Amniotic epithelial cell (primary cell): ENCODE results near the gene RPL13.

Source experiments
- DNase-seq: peaks from one replicate; pipeline ENCODE4 v3.0.0-alpha.2; 2010; ENCODE audit warnings: low read depth

The RPL13 gene

DNA sequence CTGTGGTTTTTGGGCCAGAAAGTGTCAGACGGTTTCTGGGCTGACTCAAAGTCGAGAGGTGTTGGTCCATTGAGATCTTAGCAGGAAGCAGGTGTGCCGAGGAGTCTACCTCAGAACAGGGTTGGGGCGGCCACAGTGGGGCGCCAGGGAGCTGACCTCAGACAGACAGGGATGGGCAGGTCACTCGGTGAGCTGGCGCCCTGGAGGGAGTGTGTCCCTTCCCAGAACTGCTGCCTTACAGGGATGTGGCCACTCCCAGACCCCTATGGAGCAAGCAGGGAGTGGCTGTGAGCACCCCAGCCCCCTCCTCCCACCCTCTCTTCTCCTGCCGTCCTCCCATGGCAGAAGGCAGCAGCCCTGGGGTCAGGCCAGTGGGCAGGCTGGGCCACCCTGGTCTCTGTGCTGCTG, 39.0 kb downstream of the RPL13 start:
- no peak for DNase-seq

DNA sequence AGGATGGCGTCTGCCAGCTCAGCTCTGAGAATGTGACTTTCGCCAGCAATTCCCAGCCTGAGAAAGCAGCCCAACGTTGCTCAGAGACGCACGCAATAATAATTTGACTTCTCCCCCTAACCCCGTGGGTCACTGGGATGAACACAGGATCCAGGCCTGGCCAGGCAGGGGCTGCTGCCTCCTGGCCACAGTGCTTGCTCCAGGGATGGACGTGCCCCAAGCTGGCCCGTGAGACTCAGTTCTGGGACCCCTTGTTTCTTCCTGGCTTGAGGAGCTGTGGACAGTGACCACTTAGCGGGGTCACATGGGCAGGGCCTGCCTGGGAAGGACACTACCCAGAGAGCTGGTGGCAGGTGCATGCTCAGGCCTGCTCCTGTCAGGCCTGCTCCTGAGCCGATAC, 39.4 kb downstream of the RPL13 start:
- no peak for DNase-seq

DNA sequence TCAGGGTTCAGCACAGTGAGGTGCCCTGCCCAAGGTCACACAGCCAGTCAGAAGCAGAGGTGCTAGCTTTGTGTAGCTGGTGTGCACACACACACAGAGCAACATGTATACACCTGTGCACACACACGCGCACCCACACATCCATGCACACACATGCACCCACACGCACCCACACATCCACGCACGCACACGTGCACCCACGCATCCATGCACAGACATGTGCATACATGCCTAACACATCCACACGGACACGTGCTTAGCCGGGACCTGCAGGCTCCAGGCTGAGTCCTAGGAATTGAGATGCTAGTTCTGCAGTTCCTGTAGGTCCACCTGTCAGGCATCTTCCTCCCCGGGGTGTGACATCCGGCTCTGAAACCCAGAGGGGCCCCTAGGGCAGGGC, 39.9 kb downstream of the RPL13 start:
- no peak for DNase-seq

DNA sequence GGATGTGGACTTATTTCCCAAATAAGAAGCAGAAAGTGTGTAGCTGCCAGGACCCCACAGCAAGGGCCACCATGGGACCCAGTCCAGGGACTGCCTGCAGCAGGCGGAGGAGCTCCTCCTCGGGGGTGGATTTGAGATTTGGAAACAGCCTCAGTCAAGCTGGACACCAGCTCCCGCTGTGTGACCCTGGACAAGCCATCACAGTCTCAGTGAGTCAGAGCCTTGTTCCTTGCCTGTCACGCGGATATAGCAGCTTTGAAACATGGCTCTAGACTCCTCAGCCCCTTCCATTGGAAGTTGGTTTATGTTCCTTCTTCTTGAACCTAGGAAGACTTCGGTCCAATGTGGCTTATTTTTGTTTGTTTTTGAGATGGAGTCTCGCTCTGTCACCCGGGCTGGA, 40.5 kb downstream of the RPL13 start:
- DNase-seq = no peak

DNA sequence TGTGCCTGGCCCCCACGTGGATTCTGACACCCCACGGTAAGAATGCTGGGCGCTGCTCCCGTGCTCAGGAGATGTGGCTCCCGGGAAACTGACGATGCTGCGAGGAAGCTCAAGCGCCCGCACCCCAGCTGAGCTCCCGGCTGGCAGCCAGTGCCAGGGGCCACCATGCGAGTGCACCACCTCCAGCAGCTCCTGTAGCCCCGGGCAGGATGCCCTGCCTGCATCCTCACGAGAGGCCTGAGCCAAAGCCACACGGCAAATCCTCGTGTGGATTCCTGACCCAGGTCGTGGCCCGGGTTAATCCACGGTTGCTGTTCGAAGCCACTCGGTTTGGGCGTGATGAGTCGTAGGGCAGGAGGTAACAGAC, 41.4 kb downstream of the RPL13 start:
- no peak for DNase-seq

DNA sequence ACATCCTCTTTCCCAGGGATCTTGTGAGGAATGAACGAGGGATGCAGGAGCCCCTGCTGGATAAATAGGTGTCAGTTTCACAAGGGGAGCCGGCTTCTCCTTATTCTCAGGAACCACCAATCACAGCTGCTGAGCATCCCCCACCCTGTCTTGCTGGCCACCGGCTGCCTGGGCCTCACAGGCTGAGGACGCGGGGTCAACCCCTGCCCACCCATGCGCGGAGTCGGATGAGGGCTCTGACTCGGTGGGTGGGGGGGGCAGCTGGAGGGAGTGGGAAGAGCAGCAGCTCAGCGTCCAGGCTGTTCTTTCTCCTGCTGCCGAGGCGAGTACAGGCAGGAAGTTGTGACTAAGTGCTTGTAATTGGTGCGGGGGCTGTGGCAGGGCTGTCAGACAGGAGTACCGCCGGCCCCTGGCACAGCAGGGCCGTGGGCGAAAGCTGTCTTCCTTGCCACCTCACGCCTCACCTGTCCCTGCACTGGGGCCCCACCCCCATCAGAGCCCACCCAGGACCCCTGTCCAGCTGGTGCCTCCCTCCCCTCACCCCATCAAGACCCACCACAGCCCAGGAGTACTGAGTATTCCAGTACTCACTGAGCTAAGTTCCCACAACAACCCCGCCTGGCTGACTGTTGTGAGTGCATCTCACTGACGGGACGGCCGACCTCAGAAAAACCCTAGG, 41.9 kb downstream of the RPL13 start:
- DNase-seq = peak; percentile 93

DNA sequence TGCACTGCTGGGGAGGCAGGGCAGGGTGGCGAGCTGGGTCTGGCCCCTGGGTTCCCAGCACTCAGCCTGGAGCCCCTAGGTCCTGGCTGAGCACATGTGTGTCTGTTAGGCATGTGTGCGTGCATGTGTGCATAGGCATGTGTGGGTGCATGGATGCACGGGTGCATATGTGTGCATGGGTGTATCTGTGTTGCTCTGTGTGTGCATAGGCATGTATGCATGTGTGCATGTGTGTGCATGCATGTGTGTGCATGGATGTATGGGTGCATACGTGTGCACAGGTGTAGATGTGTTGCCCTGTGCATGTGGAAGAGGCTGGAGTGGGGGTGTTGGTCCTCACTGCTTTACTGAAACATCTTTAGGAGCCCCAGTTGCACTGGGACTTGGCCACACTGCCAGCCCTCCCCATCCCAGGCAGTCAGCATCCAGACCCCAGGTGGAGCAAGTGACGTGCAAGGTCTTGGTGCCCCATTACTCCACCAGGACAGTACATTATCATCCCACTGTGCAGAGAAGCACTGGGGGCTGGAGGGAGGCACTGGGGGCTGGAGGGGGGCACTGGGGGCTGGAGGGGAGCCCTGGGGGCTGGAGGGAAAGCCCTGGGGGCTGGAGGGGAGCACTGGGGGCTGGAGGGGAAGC, 42.6 kb downstream of the RPL13 start:
- DNase-seq = no peak

DNA sequence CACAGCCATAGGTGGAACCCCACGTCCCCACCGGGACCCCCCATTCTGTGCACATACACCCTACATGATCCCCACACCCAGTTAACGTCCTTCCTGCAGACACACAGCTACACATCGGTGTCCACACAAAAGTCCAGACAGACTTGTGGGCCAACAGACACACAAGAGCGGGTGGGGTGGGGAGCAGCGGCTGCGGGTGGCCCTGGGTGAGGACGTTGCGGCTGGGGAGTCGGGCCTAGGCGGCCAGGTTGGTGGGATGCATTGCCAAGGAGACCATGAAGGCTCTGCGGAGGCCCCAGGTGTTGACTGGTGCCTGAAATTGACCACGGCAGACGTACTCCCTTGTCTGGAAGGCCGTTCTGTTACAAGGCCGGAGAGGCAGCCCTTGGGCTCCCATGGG, 44.3 kb downstream of the RPL13 start:
- no peak for DNase-seq

DNA sequence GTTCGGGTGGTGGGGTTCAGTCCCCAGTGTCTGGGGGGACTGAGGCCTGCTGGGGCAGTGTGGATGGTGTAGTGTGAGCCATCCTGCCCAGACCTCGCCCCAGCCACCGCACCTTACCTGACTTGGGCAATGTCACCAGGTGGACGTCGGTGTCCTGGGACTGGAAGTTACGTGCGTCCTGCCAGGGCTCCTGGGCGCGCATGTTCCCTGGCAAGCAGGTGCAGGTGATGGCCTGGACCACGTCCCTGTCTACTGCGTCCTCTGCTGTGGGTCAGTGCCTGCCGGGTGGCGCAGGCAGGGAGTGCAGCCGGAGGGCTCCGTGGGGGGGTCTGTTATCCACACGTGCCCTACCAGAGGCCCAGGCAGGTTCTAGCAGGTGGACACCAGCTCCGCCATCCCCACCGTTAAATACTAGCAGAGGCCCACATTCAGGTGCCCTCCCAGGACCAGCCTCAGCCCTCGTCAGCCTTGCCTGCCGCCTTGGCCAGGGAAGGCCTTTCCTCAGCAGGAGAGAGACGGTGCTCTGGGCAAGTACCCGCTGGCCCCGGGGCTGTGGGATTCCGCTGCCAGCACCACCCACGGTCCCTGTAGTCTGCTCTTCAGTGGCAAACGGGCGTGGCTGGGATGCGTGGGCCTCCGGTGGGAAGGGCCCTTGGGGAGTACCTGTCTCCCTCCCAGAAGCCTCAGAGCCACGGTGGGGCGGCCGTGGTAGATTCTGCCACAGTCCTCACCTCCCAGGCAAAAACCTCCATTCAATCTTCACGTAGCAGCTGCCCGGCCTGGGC, 44.9 kb downstream of the RPL13 start:
- no peak for DNase-seq

DNA sequence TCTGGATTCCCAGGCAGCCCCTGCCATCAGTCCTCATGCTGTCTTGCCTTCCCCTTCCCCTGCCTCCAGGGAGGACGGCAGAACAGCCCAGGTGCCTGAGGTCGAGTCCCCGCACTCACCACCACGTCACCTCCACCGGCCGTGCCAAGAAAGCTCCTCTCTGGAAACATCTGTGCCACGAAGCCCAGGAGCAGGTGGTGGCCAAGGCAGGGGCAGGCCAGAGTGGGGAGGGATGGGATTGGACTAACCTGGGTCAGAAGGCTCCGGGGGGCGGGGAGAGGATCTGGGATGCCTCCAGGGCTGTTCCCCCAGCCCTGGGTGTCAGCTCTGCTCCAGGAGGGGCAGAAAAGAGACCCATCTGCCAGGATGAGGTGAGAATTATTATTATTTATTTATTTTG, 45.5 kb downstream of the RPL13 start:
- no peak for DNase-seq

DNA sequence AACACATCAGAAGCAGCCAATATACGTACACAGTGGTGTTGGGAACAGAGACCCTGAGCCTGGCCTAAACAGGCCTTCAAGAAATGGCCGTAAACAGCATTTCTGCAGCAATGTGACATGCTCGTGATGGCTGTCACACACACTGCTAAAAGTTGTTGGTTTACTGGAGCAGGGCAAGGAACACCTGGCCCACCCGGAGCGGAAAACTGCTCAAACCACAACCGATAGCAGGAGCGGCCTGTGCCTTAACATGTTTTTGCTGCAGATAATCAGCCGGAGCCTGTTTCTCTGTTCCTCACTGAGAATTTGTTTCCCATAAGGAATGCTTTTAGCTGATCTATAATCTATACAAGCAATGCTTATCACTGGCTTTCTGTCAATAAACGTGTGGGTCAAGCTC, 47.0 kb downstream of the RPL13 start:
- no peak for DNase-seq

DNA sequence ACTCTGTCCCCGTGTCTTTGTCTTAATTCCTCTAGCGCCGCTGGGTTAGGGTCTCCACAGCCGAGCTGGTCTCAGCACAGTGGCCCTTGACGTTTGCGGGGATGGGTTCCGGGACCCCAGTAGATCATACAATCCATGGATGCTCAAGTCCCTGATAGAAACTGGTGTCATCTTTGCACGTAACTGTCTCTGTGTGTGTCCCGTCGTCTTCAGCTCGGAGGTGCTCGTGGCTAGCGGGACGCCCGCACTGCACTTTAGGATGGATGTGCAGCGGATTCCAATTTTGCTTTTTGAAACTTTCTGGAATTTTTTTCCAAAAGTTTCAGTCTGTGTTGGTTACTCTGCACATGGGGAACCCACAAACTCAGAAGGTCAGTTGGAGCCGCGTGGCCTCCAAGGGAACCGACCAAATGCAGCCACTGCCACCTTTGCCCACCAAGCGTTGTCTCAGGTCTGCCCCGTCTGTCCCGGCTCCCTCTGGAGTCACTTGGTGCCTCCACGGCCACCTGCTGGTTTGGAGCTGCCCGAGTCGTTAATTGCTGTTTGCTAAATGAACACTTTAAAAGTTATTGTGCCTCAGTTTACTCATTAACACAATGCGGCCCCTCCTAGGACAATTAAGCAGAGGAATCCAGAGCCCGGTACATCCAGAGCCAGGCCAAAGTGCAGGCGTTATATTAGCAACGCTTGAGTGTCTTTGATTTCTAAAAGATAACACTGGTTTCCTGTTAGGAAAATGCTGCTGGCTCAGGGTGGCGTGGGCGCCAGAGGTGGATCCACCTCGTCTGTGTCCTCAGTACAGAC, 47.7 kb downstream of the RPL13 start:
- no peak for DNase-seq

DNA sequence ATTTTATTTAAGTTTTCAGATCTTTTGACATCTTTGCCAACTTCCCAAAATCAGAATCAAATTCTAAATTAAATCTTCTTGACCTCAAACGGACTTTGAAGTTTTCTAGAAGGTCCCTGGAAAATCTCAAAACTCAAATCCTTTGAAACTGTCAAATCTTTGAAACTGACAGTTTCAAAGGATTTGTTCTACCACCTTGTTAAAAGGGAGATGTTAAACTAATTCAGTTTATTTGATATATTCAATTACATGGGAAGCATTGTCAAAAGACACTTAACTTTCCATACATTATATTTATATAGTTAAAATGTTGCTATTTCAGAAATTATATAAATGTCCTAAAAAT, 49.6 kb downstream of the RPL13 start:
- DNase-seq = no peak

DNA sequence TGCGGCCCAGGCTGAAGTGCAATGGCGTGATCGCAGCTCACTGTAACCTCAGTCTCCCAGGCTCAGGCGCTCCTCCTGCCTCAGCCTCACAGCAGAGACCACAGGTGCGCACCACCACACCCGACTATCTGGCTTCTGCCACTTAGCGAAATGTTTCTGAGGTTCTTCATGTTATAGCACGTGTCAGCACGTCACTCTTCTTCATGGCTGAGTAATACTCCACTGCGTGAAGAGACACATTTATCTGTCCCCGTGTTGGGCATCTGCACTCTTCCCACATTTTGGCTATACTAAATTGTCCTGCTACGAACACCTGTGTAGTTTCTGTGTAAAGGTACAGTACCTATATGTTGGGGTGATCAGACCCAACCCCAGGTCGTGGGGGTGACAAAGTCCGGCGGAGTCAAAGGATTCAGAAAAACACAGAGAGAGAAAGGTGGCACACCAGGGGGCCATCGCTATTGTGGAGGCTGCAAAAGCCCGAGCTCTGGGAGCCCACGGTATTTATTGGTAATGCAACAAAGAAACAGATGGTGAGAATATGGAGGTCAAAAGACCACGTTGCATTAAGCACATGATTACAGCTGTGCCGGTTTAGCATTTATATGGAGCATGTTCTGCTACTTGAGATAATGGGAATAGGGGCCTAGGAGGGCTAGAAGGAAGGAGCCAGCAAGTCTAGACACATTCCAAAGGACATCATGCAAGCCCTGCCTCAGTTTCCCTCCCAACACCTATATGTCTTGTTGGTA, 52.1 kb downstream of the RPL13 start:
- DNase-seq = no peak

DNA sequence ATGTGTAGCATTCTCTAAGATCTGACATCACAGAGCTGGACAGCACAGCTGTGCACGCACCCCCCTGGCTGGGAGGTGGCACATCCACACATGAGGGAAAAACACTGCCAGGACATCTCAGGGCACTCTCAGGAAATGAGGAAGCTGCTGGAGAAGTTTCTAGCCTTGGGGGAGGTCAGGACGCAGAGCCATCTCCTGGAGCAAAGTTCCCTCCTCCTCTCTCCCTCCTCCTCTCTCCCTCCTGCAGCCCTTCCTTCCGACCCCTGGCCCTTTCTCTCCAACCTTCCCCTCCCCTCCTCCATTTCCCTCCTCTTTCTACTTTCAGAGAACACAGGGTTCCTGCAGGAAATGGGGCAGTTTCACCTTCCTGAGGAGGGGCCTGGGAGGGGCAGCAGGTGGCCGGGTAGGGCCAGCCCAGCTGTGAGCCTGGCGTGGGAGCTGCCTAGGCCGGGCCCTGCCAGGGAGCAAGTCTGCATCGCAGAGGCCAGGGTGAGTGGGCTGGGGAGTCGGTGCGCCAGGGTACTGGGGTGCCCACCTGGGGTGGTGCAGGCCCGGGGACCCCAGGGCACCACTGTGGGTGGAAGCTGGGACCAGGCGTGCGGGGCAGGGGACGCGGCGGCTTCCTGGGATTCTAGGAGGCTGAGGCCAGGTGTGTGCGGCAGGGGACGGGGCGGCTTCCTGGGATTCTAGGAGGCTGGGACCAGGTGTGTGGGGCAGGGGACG, 52.9 kb downstream of the RPL13 start, which contains the start of gene DPEP1:
Gene DPEP1, plus strand, starts transcription at position 412 of the 723 bp plus-strand sequence. CDS start 16,769 bp downstream, outside the sequence.
- no peak for DNase-seq

DNA sequence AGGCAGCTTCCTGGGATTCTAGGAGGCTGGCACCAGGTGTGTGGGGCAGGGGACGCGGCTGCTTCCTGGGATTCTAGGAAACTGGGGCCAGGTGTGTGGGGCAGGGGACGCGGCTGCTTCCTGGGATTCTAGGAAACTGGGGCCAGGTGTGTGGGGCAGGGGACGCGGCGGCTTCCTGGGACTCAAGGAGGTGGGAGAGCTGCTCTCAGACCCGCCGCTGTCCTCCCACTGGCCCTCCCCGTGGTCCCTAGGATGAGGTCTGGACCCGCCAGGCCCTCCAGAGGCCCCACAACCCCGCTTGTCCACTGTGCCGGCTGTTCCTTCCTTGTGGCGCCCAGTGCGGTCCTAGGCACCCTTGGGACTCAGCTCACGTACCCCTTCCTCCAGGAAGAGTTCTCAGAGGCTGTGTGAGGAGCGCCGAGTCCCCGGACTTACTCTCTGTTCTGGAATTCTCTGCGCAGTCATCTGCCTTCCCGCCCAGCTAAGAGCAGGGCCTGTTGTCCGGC, 53.5 kb downstream of the RPL13 start:
- DNase-seq = no peak
